Ovary (tissue), 3 donors: ENCODE measurements around the gene RND2.

Experiments used
- POLR2A ChIP-seq: fragments of 450-650 bp; IDR thresholded peaks from one replicate; pipeline ENCODE4 v1.6.1; 2017; ENCODE audit warnings: antibody characterized with exemption, mild to moderate bottlenecking, moderate library complexity
- TF ChIP-seq, protein P1 (sequence below), 3 donors: fragments of 450-650 bp in 2 of 3; fragments of 200-600 bp in 1 of 3; IDR thresholded peaks; one replicate each; pipeline versions ENCODE4 v1.5.1 to v1.8.0; 2016 to 2022; ENCODE audit warnings: antibody characterized with exemption in 3 of 3, mild to moderate bottlenecking in 1 of 3
- donor health status: DM: no; HTN: no; CAD: no.

DNA sequence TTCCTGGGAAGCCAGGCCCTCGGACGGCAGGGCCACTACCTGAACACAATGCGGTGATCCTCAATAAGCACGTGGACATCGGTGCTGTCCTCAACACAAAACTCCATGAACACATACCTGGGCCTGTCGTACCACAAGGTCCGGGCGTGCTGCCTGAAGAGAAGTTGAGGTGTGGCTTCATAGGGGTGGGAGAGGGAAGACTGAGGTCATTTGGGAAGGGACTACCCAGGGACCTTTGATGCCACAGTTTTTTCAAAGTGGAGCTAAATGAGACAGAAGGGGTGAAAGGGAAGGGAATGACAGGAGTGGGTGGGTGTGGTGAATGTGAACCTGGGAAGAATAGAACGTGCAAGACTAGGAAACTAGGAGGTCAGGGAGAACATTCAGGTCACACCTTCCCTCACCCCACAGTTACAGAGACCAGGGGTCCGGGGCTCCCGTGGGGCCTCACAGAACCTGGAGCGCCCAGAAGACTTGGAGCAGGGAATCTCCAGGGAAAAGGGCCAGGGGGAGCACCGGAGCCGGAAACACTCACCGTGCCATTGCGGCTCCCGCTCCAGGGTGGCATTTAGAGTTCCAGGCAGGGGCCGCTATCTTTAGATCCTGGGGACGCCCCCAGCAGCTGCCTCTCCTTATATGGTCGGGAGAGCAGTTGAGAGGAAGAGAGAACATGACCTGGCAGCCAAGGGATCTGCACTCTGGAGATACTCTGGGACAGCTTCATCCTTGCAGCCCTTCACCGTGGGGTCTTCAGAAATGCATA, 45.3 kb upstream of the RND2 start, which contains the start of gene PTGES3L:
- no peak for TF ChIP-seq POLR2A
- TF ChIP-seq, protein P1, sequence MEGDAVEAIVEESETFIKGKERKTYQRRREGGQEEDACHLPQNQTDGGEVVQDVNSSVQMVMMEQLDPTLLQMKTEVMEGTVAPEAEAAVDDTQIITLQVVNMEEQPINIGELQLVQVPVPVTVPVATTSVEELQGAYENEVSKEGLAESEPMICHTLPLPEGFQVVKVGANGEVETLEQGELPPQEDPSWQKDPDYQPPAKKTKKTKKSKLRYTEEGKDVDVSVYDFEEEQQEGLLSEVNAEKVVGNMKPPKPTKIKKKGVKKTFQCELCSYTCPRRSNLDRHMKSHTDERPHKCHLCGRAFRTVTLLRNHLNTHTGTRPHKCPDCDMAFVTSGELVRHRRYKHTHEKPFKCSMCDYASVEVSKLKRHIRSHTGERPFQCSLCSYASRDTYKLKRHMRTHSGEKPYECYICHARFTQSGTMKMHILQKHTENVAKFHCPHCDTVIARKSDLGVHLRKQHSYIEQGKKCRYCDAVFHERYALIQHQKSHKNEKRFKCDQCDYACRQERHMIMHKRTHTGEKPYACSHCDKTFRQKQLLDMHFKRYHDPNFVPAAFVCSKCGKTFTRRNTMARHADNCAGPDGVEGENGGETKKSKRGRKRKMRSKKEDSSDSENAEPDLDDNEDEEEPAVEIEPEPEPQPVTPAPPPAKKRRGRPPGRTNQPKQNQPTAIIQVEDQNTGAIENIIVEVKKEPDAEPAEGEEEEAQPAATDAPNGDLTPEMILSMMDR (IDR thresholded peaks at IDR 0.05), result no peak
